Measurements from ENCODE around the gene GATAD2B.
A peak's percentile ranks its signal among the peaks of the same experiment; 100 is the strongest.
"Not testable (repeated sequence)": the region's sequence is repeated elsewhere in the genome, so short reads cannot be mapped to it uniquely, and the experiment has no call there.

Gene GATAD2B

GRCh38 chr1:153929981-153930948 is 7.5 kb upstream of the GATAD2B start:
- ATAC-seq (replicated peaks) (no peak), DNase-seq (no peak)
- Mint-ChIP-seq H3K4me1 (peaks cover 19 to 33% of the 10 kb centered on the region in 2 donors), H3K9me3 (no peaks in the 10 kb centered on the region), H3K36me3 (peaks cover 36 to 48% of the 10 kb centered on the region in 2 donors), H3K27me3 (no peaks in the 10 kb centered on the region), H3K27ac (peak overlapping the region; percentile 25), H3K4me3 (no peak overlapping the region)

- H3K27ac Mint-ChIP-seq, result peak overlapping the region; percentile 95
- no peaks in the 10 kb centered on the region for H3K27me3 Mint-ChIP-seq
- peaks cover 18 to 30% of the 10 kb centered on the region in 2 donors for H3K4me1 Mint-ChIP-seq
- ATAC-seq (replicated peaks), result no peak
- no peaks in the 10 kb centered on the region for H3K9me3 Mint-ChIP-seq
- peaks cover 31 to 41% of the 10 kb centered on the region in 2 donors for H3K36me3 Mint-ChIP-seq
- no peak overlapping the region for H3K4me3 Mint-ChIP-seq
- no peak for DNase-seq
Observed at GRCh38 chr1:153929426-153929825, 6.7 kb upstream of the GATAD2B start.

DNA sequence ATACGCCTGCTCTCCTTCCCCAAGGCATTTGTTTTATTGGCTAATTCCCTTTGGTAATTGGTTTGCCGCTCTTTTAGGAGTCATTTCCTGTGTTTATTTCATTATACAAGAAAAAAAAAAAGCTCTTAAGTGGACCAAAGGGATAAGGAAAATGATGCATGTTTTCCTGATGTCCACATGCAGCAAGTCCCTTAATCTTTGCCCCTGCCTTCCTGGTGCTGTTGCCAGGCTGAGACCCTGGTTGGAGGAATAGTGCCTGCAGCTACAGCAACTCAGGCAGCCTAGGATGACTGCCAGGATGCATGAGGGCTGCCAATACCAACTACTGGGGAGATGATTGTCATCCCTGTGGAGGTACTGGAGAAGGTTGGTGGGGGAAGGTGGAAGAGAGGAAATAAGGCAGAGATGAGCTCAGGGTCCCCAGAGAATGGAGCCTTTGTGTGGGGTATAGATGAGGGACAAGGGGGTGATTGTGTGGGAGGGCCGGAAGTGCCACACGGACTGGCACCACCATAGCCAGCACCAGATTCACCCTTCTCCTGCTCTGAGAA is 6.1 kb upstream of the GATAD2B start:
- H3K4me3 Mint-ChIP-seq, result no peak overlapping the region
- H3K36me3 Mint-ChIP-seq, result peaks cover 26 to 38% of the 10 kb centered on the region in 2 donors
- H3K27ac Mint-ChIP-seq, result peak overlapping the region; percentile 95
- no peak for ATAC-seq (replicated peaks)
- H3K27me3 Mint-ChIP-seq, result no peaks in the 10 kb centered on the region
- DNase-seq, result no peak
- no peaks in the 10 kb centered on the region for H3K9me3 Mint-ChIP-seq
- peaks cover 16 to 32% of the 10 kb centered on the region in 2 donors for H3K4me1 Mint-ChIP-seq

- Mint-ChIP-seq H3K27ac (peak overlapping the region; percentile 95), H3K4me3 (peak overlapping the region in 1 of 2 donors; percentile 39), H3K4me1 (peaks cover 16 to 32% of the 10 kb centered on the region in 2 donors), H3K9me3 (no peaks in the 10 kb centered on the region), H3K36me3 (peaks cover 24 to 36% of the 10 kb centered on the region in 2 donors), H3K27me3 (no peaks in the 10 kb centered on the region)
- ATAC-seq (replicated peaks), result peak in 1 of 2 donors; percentile 69
- no peak for DNase-seq
Observed at GRCh38 chr1:153928245-153928644, 5.5 kb upstream of the GATAD2B start.

DNA sequence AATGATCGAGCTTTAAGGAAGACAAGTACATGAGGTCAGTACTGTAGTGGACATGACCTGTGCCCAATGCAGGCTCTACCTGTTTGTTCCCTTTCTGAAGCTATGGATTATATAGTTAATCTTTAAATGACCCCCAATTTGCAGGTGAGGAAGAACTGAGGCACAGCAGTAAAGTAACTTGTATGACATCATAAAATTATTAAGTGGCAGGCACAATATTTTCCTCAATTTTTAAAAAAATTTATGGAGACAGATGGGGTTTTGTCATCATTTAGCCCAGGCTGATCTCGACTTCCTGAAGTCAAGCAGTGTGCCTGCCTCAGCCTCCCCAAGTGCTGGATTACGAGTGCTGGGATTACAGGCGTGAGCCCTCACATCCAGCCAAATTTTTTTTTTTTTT is 3.6 kb upstream of the GATAD2B start:
- Mint-ChIP-seq H3K27me3 (no peaks in the 10 kb centered on the region), H3K9me3 (no peaks in the 10 kb centered on the region), H3K4me1 (peaks cover 19 to 25% of the 10 kb centered on the region in 2 donors), H3K27ac (no peak overlapping the region), H3K36me3 (peaks cover 20 to 31% of the 10 kb centered on the region in 2 donors), H3K4me3 (no peak overlapping the region)
- ATAC-seq (replicated peaks) (no peak), DNase-seq (no peak)

GRCh38 chr1:153922076-153922971 is 448 bp downstream of the GATAD2B start:
- Mint-ChIP-seq H3K9me3 (no peaks in the 10 kb centered on the region), H3K27ac (peak overlapping the region; percentile 99), H3K27me3 (no peaks in the 10 kb centered on the region), H3K4me3 (peak overlapping the region; percentile 84 to 98), H3K4me1 (peaks cover 26 to 48% of the 10 kb centered on the region in 2 donors), H3K36me3 (peaks cover 11 to 21% of the 10 kb centered on the region in 2 donors)
- DNase-seq, result no peak
- ATAC-seq (replicated peaks), result peak; percentile 30

GRCh38 chr1:153921803-153922075 is 1.0 kb downstream of the GATAD2B start:
- no peaks in the 10 kb centered on the region for H3K9me3 Mint-ChIP-seq
- peaks cover 11 to 21% of the 10 kb centered on the region in 2 donors for H3K36me3 Mint-ChIP-seq
- H3K27ac Mint-ChIP-seq, result peak overlapping the region; percentile 99
- no peak for ATAC-seq (replicated peaks)
- no peak for DNase-seq
- no peaks in the 10 kb centered on the region for H3K27me3 Mint-ChIP-seq
- H3K4me3 Mint-ChIP-seq, result peak overlapping the region; percentile 84 to 98
- peaks cover 26 to 49% of the 10 kb centered on the region in 2 donors for H3K4me1 Mint-ChIP-seq

GRCh38 chr1:153921080-153921802 is 1.5 kb downstream of the GATAD2B start:
- peaks cover 27 to 52% of the 10 kb centered on the region in 2 donors for H3K4me1 Mint-ChIP-seq

DNA sequence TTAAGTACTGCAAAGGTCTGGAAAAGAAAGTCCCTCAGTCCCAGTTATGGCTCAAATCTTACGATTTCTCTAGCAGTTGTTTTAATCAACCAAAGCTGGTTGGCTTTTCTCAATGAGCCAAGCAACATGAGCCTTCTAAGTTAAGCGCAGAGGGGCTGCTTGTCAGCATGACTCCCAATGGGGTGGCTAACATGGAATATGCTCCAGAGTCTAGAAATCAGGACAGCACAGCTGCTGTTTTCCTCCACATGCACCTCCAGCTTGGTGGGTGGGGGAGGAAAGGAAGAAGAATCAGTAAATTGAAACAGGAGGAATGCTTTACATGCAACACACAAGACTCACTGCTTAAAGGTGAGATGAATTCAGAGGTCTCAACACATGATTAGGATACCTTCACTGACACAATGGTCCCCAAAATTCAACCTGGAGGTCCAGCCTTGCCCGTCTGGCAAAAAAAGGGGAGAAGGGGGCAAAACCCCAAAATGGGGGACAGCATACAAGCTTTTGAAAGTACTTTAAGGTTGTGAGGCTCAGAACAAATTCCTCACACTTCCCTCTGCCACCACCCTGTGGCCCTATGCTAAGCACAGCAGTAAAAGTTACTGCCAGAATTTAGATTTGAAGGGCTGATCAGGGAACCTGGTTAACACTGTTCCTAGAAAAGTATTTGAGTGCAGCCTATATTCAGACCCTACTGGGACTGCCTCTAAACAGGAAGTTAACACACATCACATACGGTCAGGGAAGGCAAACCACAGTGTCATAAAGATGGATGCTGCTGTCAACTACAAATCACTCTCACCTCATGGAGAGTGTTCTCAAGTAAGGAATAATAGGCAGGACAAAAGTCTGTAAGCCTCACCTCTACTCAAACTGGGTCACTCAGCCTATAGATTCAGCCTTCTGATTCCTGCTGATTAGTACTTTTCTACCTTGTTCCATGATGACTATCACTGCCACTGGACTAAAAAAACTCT is 2.6 kb downstream of the GATAD2B start:
- ATAC-seq (replicated peaks) (no peak), DNase-seq (no peak)
- H3K4me1 Mint-ChIP-seq, result peaks cover 29 to 61% of the 10 kb centered on the region in 2 donors
- no peaks in the 10 kb centered on the region for H3K27me3 Mint-ChIP-seq
- peak overlapping the region; percentile 14 for H3K27ac Mint-ChIP-seq
- H3K4me3 Mint-ChIP-seq, result peak overlapping the region; percentile 69 to 98
- H3K36me3 Mint-ChIP-seq, result peaks cover 17 to 27% of the 10 kb centered on the region in 2 donors
- H3K9me3 Mint-ChIP-seq, result no peaks in the 10 kb centered on the region

More at GRCh38 chr1:153921080-153921802, 1.5 kb downstream of the GATAD2B start:
- Mint-ChIP-seq H3K9me3 (no peaks in the 10 kb centered on the region), H3K4me3 (peak overlapping the region; percentile 84 to 98), H3K36me3 (peaks cover 12 to 23% of the 10 kb centered on the region in 2 donors), H3K27ac (peak overlapping the region; percentile 99), H3K27me3 (no peaks in the 10 kb centered on the region)
- ATAC-seq (replicated peaks) (no peak), DNase-seq (no peak)

GRCh38 chr1:153916297-153916696 is 6.5 kb downstream of the GATAD2B start:
- peaks cover 12 to 26% of the 10 kb centered on the region in 2 donors for H3K36me3 Mint-ChIP-seq
- H3K27me3 Mint-ChIP-seq, result no peaks in the 10 kb centered on the region
- H3K9me3 Mint-ChIP-seq, result peaks cover 0 to 4% of the 10 kb centered on the region in 2 donors
- H3K4me1 Mint-ChIP-seq, result peaks cover 26 to 60% of the 10 kb centered on the region in 2 donors
- H3K4me3 Mint-ChIP-seq, result no peak overlapping the region
- DNase-seq (no peak), ATAC-seq (replicated peaks) (no peak)
- no peak overlapping the region for H3K27ac Mint-ChIP-seq

GRCh38 chr1:153912349-153912748 is 10.4 kb downstream of the GATAD2B start:
- no peak overlapping the region for H3K27ac Mint-ChIP-seq
- ATAC-seq (replicated peaks), result no peak
- no peak overlapping the region for H3K4me3 Mint-ChIP-seq

GRCh38 chr1:153910560-153910959 is 12.2 kb downstream of the GATAD2B start:
- not testable (repeated sequence) for DNase-seq; H3K9me3 Mint-ChIP-seq; H3K27me3 Mint-ChIP-seq; H3K27ac Mint-ChIP-seq; ATAC-seq (replicated peaks); H3K4me3 Mint-ChIP-seq
- Mint-ChIP-seq H3K36me3 (peaks cover 14 to 32% of the 10 kb centered on the region in 2 donors), H3K4me1 (peaks cover 7 to 32% of the 10 kb centered on the region in 2 donors)

More at GRCh38 chr1:153912349-153912748, 10.4 kb downstream of the GATAD2B start:
- Mint-ChIP-seq H3K36me3 (peaks cover 12 to 26% of the 10 kb centered on the region in 2 donors), H3K4me1 (peaks cover 8 to 29% of the 10 kb centered on the region in 2 donors), H3K9me3 (peaks cover under 1 to 4% of the 10 kb centered on the region in 2 donors), H3K27me3 (no peaks in the 10 kb centered on the region)
- DNase-seq, result no peak

All from stimulated activated naive B cell treated with anti-CD40 and anti-IgM and Interleukin-4, amounts not matched to agents 10 μg/mL and 1 μg/mL and 100 μg/mL, for 72 hours (primary cell).